Peyer's patch (tissue), 4 donors: ENCODE measurements around the gene SLCO1B3.

ENCODE experiments used
- CTCF ChIP-seq, 6 experiments: fragments of 450-650 bp in 4 of 6; fragments of 200-600 bp in 2 of 6; sonication (generic) in 1 of 6; IDR thresholded peaks; one replicate each; pipeline ENCODE4 v1.5.1; 2017 to 2019; ENCODE audit warnings: antibody characterized with exemption in 6 of 6, mild to moderate bottlenecking in 3 of 6, moderate library complexity in 1 of 6
- POLR2A ChIP-seq, 2 donors: fragments of 450-650 bp; IDR thresholded peaks; one replicate each; pipeline ENCODE4 v1.5.1; 2017; ENCODE audit warnings: antibody characterized with exemption in 2 of 2, mild to moderate bottlenecking in 2 of 2, moderate library complexity in 2 of 2

GRCh38 chr12:20830456-20830855, 20.0 kb downstream of the SLCO1B3 start:
- TF ChIP-seq CTCF (IDR thresholded peaks at IDR 0.05) (no peak), POLR2A (IDR thresholded peaks at IDR 0.05) (no peak)
